Renal pelvis (tissue), 4 donors: ENCODE data around the gene SLC22A1. TPM values are rescaled to one million over a fixed set of nuclear protein-coding genes. Genes with fewer than 3 reads are reported as not detected.
"Not testable (repeated sequence)": the region's sequence is repeated elsewhere in the genome, so short reads cannot be mapped to it uniquely, and the experiment has no call there.

Source experiments
- DNase-seq: peaks from one replicate; pipeline ENCODE4 v3.0.0-alpha.2; 2013
- polyA plus RNA-seq, 3 donors: library from polyadenylated mRNA; unstranded; fragments of 120-200 nt; gene quantifications; one replicate each; pipeline ENCODE4 v1.2.1, GENCODE V29; 2013; ENCODE audit not compliant: insufficient read length in 3 of 3

SLC22A1 gene
- polyA plus RNA-seq, 3 donors = 0.51 to 1.5 (median 1.4) TPM

- peak; percentile 35 for DNase-seq
These were observed 16.6 kb downstream of the SLC22A1 start for GRCh38 chr6:160137989-160138835.

DNA sequence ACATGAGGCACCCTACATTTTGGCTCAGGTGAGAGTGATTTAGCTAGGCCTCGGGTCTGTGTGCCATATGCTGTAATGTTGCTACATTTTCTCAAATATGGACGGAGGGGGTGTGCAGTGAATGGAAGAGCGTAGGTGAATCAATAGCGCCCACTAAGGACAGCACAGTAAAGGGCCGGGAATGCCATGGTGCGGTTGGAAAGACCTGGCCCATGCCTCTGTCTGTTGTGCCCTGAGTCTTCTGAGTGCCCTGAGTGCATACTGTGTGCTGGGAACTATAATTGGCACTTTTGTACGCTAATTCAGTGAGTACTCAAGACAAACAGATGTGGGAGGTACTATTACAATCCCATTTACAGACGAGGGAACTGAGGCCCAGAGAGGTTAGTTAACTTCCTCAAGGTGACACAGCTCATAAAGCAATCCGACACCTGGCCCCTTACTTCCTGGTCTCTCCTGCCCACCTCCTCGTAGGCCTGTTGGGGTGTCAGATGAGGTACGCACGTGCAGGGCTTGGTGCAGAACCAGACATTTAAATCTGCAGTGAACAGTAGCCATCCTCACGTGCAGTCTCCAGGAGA, 17.3 kb downstream of the SLC22A1 start:
- DNase-seq = no peak

DNA sequence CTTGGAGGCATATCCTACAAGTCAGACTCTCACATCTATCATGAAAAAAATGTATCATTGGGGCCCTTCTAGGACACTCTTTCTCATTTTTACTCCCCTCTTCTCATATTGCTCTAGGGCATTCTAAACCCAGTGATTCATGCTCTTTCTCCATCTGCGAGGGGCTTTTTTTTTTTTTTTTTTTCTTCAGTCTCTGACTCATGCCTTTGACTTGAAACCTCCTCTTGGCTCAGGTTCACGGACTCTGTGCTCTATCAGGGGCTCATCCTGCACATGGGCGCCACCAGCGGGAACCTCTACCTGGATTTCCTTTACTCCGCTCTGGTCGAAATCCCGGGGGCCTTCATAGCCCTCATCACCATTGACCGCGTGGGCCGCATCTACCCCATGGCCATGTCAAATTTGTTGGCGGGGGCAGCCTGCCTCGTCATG, 17.8 kb downstream of the SLC22A1 start:
- no peak for DNase-seq

DNA sequence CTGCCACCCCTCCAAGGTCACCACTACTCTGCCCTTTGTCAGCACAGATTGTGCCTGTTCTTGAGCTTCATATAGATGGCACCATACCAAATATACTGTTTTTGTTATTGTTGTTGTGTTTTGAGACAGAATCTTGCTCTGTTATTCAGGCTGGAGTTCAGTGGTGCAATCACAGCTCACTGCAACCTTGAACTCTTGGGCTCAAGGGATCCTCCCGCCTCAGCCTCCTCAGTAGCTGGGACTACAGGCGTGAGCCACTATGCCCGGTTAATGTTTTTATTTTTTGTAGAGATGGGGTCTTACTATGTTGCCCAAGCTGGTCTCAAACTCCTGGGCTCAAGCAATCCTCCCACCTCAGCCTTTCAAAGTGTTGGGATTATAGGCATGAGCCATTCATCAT, 18.9 kb downstream of the SLC22A1 start:
- not testable (repeated sequence) for DNase-seq

DNA sequence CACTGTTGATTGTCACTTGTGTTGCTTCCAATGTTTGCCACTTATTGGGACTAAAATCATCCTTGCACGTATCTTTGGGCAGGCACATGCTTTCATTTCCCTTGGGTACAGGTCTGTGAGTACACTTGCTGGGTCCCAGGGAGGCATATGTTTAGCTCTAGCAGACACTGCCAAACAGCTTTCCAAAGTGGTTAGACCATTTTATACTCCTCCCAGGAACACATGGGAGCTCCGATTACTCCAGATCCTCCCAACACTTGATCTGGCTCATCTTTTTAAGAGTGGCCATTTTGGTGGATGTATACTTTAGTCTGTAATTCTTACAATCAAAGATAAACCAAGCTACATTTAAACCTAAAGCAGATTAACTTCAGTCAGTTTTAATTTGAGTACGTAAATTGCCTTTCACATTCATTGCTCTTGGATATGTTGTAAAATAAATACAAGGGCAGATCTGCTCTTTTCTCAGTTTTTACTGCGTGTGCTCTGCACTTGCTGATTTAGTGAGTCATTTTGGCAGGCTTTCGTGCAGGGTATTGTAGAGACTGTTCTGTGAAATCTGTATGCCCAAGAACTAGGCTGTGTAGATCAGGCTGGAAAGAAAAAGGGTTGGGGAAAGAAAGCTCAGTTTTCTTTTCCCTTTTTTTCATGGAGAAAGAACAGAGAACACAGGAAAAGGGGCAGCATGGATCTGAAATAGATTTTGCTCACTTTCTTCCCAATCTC, 19.5 kb downstream of the SLC22A1 start:
- DNase-seq = no peak

DNA sequence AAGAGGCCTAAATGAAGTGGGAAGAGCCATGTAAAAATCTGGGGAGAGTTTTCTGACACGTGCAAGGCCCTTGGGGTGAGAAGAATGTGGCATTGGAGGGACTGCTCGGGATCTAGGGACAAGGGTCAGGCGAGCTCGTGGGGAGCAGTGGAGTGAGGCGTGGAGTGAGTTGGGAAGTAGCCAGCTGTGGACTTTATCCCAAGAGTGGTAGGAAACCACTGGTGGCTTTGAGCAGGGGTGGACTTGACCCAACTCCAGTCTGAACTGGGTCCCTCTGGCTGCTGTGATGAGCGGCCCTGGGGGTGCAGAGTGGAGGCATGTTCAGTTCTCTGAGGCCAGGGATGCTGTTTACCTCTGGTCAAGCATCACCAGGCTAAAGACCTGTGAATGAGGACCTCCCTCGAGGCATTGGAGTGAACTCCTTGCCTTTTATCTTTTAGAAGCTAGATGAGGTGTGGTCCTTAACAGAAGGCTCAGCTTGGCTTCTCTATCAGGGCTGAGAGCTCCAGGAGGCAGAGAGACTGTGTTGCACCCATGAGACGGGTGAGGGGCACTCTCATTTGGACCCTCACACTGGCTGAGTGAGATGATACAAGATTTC, 20.6 kb downstream of the SLC22A1 start:
- no peak for DNase-seq

GRCh38 chr6:160146454-160147145, 25.0 kb downstream of the SLC22A1 start:
- DNase-seq = no peak

DNA sequence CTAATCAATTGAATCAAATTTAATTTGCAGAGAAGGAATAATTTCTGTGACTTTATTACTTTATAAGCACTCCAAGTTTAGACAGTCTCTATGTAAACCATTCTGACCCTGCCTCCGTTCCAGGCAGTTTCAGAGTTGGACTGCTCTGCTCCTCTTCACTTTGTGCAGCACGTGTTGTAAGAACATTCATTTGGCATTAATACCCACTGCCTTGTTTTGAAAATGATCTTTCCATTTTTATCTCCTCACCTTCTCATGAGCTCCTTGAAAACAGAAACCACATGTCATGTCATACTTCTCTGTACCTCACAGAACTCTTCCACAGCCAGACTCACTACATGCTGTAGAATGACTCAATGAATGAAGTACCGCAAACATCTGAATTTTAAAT, 25.5 kb downstream of the SLC22A1 start:
- no peak for DNase-seq

DNA sequence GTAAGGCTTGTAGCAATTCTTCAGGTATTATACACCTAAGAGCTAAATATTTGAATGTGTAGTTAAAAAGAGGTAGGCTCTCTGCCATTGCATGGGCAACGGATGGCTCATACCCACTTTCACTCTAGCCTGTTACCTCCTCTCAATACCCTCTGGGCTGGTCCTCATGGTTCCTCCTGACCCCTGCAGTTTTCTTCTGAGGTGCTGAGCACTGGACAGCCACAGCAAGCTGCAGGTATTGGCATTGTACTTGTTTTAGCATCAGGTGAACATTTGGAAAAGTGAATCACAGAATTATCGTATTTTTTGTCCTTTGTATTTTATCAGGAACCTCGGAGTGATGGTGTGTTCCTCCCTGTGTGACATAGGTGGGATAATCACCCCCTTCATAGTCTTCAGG, 32.9 kb downstream of the SLC22A1 start:
- no peak for DNase-seq

GRCh38 chr6:160156842-160157241, 35.2 kb downstream of the SLC22A1 start:
- DNase-seq = no peak

GRCh38 chr6:160160450-160160849, 38.8 kb downstream of the SLC22A1 start:
- DNase-seq = no peak

- DNase-seq = no peak
These were observed 39.5 kb downstream of the SLC22A1 start for GRCh38 chr6:160160929-160161646.

- no peak for DNase-seq
These were observed 40.0 kb downstream of the SLC22A1 start for GRCh38 chr6:160161647-160161986.

DNA sequence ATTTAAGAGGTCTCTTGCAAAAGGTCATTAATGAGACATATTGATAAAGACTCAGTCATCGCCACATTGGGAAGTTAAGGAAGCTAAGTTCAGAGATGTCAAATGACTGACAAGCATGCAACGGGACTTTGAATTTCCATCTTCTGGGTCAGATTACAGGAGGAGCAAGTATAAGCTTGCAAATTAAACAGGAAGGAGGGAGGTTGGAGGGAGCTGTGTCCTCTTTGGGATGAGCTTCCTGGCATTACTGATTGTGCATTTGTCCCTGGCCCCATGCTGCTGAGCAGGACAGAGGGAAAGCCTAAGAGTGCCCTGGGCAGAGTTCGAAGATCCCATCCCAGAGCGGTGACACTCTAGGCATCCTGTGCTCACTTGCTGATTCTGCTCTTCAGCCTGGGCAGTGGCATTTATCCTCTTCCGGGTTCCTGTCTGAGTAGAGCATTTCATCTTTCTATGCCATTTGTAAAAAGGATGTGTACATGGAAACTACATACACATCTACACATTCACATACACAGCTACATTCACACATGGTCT, 40.5 kb downstream of the SLC22A1 start:
- no peak for DNase-seq

DNA sequence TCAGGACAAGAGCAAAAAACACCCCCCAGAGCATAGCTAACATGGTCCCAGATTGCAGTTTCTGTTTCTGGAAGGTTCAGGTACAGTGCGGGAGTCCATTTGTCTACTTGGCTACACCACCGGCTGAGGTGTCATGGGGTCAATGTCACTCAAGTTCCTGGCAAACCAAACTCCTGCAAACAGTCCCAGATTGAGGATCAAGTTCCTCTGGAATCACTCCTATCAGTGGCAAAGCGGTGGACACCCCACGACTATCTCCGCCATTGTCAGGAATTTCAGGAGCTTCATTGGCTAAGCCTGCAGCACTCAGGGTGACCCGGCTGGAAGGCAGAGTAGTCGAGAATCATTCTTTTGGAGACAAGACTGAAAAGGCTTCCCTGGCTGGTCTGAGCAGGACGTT, 41.8 kb downstream of the SLC22A1 start:
- DNase-seq = no peak

GRCh38 chr6:160163912-160164311, 42.3 kb downstream of the SLC22A1 start:
- no peak for DNase-seq

DNA sequence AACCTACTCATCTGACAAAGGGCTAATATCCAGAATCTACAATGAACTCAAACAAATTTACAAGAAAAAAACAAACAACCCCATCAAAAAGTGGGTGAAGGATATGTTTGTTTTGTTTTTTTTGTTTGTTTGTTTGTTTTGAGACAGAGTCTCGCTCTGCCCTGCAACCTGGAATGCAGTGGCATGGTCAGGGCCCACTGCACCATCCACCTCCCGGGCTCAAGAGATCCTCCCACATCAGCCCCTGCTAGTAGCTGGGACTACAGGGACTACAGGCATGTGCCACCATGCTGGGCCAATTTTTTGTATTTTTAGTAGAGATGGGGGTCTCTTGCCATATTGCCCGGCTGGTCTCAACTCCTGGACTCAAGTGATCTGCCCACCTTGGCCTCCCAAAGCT, 44.3 kb downstream of the SLC22A1 start:
- DNase-seq = not testable (repeated sequence)

GRCh38 chr6:160167604-160168399, 46.2 kb downstream of the SLC22A1 start:
- peak; percentile 71 for DNase-seq

GRCh38 chr6:160170018-160170680, 48.5 kb downstream of the SLC22A1 start:
- no peak for DNase-seq

- no peak for DNase-seq
These were observed 51.1 kb downstream of the SLC22A1 start for GRCh38 chr6:160172704-160173103.
